ENCODE data around the gene AURKA. TPM values are rescaled to one million over a fixed set of nuclear protein-coding genes. Genes with fewer than 3 reads are reported as not detected.
A peak's percentile ranks its signal among the peaks of the same experiment; 100 is the strongest.
"Not testable (repeated sequence)": the region's sequence is repeated elsewhere in the genome, so short reads cannot be mapped to it uniquely, and the experiment has no call there.

The AURKA gene
- total RNA-seq, 1 donor from 2014 or later = 14.8 TPM

- H2AFZ ChIP-seq (ENCODE audit: low read depth, low read length) = no peak overlapping the region
Measured at GRCh38 chr20:56409521-56409920, 17.5 kb upstream of the AURKA start.

GRCh38 chr20:56406910-56407309, 14.9 kb upstream of the AURKA start:
- H3K27ac Mint-ChIP-seq (ENCODE audit: unreplicated experiment) = peak overlapping the region; percentile 12
- no peak overlapping the region for H3K27ac ChIP-seq (ENCODE audit: low read depth, low read length)
- DNase-seq (ENCODE audit: low read depth) = no peak
- no peak overlapping the region for H3K9ac ChIP-seq (ENCODE audit: low read length)
- no peak overlapping the region for H2AFZ ChIP-seq (ENCODE audit: low read depth, low read length)
- no peaks in the 10 kb centered on the region for H3K9me3 ChIP-seq (ENCODE audit: insufficient read depth, low read depth, low read length)
- peaks cover 4% of the 10 kb centered on the region for H4K20me1 ChIP-seq (ENCODE audit: insufficient read depth, low read length)
- H3K4me1 ChIP-seq (ENCODE audit: insufficient read depth, low read length) = peaks cover 7% of the 10 kb centered on the region
- no peak overlapping the region for H3K4me3 Mint-ChIP-seq (ENCODE audit: unreplicated experiment)
- TF ChIP-seq, protein P1, sequence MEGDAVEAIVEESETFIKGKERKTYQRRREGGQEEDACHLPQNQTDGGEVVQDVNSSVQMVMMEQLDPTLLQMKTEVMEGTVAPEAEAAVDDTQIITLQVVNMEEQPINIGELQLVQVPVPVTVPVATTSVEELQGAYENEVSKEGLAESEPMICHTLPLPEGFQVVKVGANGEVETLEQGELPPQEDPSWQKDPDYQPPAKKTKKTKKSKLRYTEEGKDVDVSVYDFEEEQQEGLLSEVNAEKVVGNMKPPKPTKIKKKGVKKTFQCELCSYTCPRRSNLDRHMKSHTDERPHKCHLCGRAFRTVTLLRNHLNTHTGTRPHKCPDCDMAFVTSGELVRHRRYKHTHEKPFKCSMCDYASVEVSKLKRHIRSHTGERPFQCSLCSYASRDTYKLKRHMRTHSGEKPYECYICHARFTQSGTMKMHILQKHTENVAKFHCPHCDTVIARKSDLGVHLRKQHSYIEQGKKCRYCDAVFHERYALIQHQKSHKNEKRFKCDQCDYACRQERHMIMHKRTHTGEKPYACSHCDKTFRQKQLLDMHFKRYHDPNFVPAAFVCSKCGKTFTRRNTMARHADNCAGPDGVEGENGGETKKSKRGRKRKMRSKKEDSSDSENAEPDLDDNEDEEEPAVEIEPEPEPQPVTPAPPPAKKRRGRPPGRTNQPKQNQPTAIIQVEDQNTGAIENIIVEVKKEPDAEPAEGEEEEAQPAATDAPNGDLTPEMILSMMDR (IDR thresholded peaks at IDR 0.05; ENCODE audit: insufficient read depth, low read depth, low read length) = no peak
- TF ChIP-seq EZH2 (IDR thresholded peaks at IDR 0.05; ENCODE audit: insufficient read depth, low read length) = no peak
- no peaks in the 10 kb centered on the region for H3K27me3 ChIP-seq (ENCODE audit: insufficient read depth, low read length)
- no peak overlapping the region for H3K4me3 ChIP-seq (ENCODE audit: insufficient read depth, low read depth, low read length)
- H3K36me3 ChIP-seq (ENCODE audit: insufficient read depth, low read length) = peaks cover 34% of the 10 kb centered on the region
- no peaks in the 10 kb centered on the region for H3K9me3 Mint-ChIP-seq (ENCODE audit: unreplicated experiment)
- H3K4me2 ChIP-seq (ENCODE audit: low read length) = no peak overlapping the region
- H3K4me1 Mint-ChIP-seq (ENCODE audit: low read depth, unreplicated experiment) = peaks cover 6% of the 10 kb centered on the region
- H3K27me3 Mint-ChIP-seq (ENCODE audit: low read depth, unreplicated experiment) = no peaks in the 10 kb centered on the region
- H3K36me3 Mint-ChIP-seq (ENCODE audit: low read depth, unreplicated experiment) = peaks cover 7% of the 10 kb centered on the region
- peaks cover 12% of the 10 kb centered on the region for H3K79me2 ChIP-seq (ENCODE audit: insufficient read depth, low read length)
- FAIRE-seq = no peak

More at GRCh38 chr20:56409521-56409920, 17.5 kb upstream of the AURKA start:
- Mint-ChIP-seq H3K27me3 (ENCODE audit: low read depth, unreplicated experiment) (no peaks in the 10 kb centered on the region), H3K36me3 (ENCODE audit: low read depth, unreplicated experiment) (peaks cover 3% of the 10 kb centered on the region), H3K27ac (ENCODE audit: unreplicated experiment) (no peak overlapping the region), H3K4me3 (ENCODE audit: unreplicated experiment) (no peak overlapping the region), H3K9me3 (ENCODE audit: unreplicated experiment) (no peaks in the 10 kb centered on the region), H3K4me1 (ENCODE audit: low read depth, unreplicated experiment) (peaks cover 15% of the 10 kb centered on the region)
- H3K27me3 ChIP-seq (ENCODE audit: insufficient read depth, low read length) = no peaks in the 10 kb centered on the region
- H3K4me3 ChIP-seq (ENCODE audit: insufficient read depth, low read depth, low read length) = no peak overlapping the region
- DNase-seq (ENCODE audit: low read depth) (no peak), FAIRE-seq (no peak)
- peaks cover 4% of the 10 kb centered on the region for H4K20me1 ChIP-seq (ENCODE audit: insufficient read depth, low read length)
- no peak overlapping the region for H3K4me2 ChIP-seq (ENCODE audit: low read length)
- TF ChIP-seq EZH2 (IDR thresholded peaks at IDR 0.05; ENCODE audit: insufficient read depth, low read length) = no peak
- TF ChIP-seq, protein P1 (IDR thresholded peaks at IDR 0.05; ENCODE audit: insufficient read depth, low read depth, low read length) = no peak
- peaks cover 19% of the 10 kb centered on the region for H3K36me3 ChIP-seq (ENCODE audit: insufficient read depth, low read length)
- no peak overlapping the region for H3K9ac ChIP-seq (ENCODE audit: low read length)
- H3K9me3 ChIP-seq (ENCODE audit: insufficient read depth, low read depth, low read length) = no peaks in the 10 kb centered on the region
- peaks cover 8% of the 10 kb centered on the region for H3K4me1 ChIP-seq (ENCODE audit: insufficient read depth, low read length)
- H3K79me2 ChIP-seq (ENCODE audit: insufficient read depth, low read length) = peaks cover 12% of the 10 kb centered on the region
- H3K27ac ChIP-seq (ENCODE audit: low read depth, low read length) = no peak overlapping the region

- Histone ChIP-seq H3K36me3 (ENCODE audit: insufficient read depth, low read length) (peaks cover 46% of the 10 kb centered on the region), H3K79me2 (ENCODE audit: insufficient read depth, low read length) (peaks cover 23% of the 10 kb centered on the region)
- not testable (repeated sequence) for H3K9me3 ChIP-seq (ENCODE audit: insufficient read depth, low read depth, low read length); H3K4me1 ChIP-seq (ENCODE audit: insufficient read depth, low read length); H4K20me1 ChIP-seq (ENCODE audit: insufficient read depth, low read length); H3K9me3 Mint-ChIP-seq (ENCODE audit: unreplicated experiment); H3K4me1 Mint-ChIP-seq (ENCODE audit: low read depth, unreplicated experiment); H3K4me3 ChIP-seq (ENCODE audit: insufficient read depth, low read depth, low read length); FAIRE-seq; H3K9ac ChIP-seq (ENCODE audit: low read length); H3K27me3 ChIP-seq (ENCODE audit: insufficient read depth, low read length); H3K27ac ChIP-seq (ENCODE audit: low read depth, low read length); H3K27ac Mint-ChIP-seq (ENCODE audit: unreplicated experiment); H2AFZ ChIP-seq (ENCODE audit: low read depth, low read length); H3K4me2 ChIP-seq (ENCODE audit: low read length); H3K36me3 Mint-ChIP-seq (ENCODE audit: low read depth, unreplicated experiment); DNase-seq (ENCODE audit: low read depth); H3K27me3 Mint-ChIP-seq (ENCODE audit: low read depth, unreplicated experiment); H3K4me3 Mint-ChIP-seq (ENCODE audit: unreplicated experiment)
Measured at GRCh38 chr20:56405356-56405755, 13.3 kb upstream of the AURKA start.
